ENCODE measurements around the gene NPL. TPM values are rescaled to one million over a fixed set of nuclear protein-coding genes. Genes with fewer than 3 reads are reported as not detected.

Gene NPL
- total RNA-seq, 1 experiment from 2014 or later, result 2.4 TPM

DNA sequence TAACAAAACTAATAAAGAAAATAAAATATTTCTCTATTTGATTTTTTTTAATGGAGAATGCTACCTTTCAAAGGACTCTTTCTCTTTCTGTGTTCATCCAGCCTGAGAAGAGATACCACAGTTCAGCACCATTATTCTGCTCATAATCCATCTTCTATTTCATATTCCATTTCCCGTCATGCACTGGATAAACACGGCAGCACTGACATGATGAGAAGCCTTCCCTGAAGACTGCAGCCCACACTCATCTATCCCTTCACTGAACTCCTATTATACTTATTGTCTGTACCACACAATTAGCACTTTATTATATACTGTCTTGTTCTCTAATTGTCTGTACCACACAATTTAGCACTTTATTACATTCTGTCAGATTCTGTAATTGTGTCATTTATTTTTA is 10.7 kb upstream of the NPL start:
- Histone ChIP-seq H2BK120ac (ENCODE audit: low read depth, low read length, poor library complexity, severe bottlenecking) (no peak overlapping the region), H2BK12ac (ENCODE audit: insufficient read length, low read depth, low read length) (no peak overlapping the region), H4K5ac (ENCODE audit: insufficient read length, low read depth, low read length) (no peak overlapping the region), H3K23ac (ENCODE audit: insufficient read length, low read depth, low read length) (no peak overlapping the region), H3K4me1 (ENCODE audit: insufficient read depth, low read length) (peaks cover 3% of the 10 kb centered on the region; the same call in 1 of the 2 replicates), H4K8ac (replicated peaks; ENCODE audit: insufficient read length, low read depth, low read length) (no peak overlapping the region), H2AK5ac (ENCODE audit: insufficient read length, low read length) (no peak overlapping the region), H2BK20ac (ENCODE audit: low read depth, low read length, poor library complexity, severe bottlenecking) (no peak overlapping the region), H3K9me3 (ENCODE audit: control insufficient read depth, low read depth, low read length) (no peaks in the 10 kb centered on the region), H3K23me2 (ENCODE audit: insufficient read length, low read depth, low read length, poor library complexity, severe bottlenecking) (no peaks in the 10 kb centered on the region), H3K27ac (ENCODE audit: insufficient read length, low read depth, low read length) (no peak overlapping the region), H3K27me3 (ENCODE audit: insufficient read depth, low read length) (no peaks in the 10 kb centered on the region), H2AFZ (ENCODE audit: low read length) (no peak overlapping the region), H2BK15ac (ENCODE audit: low read depth, low read length) (no peak overlapping the region), H3K9ac (ENCODE audit: extremely low read depth, insufficient read length, low read length) (no peak overlapping the region), H3K79me2 (ENCODE audit: insufficient read depth, low read length) (no peaks in the 10 kb centered on the region), H3T11ph (ENCODE audit: low read length) (no peak overlapping the region), H3K79me1 (ENCODE audit: insufficient read depth, low read depth, low read length, poor library complexity, severe bottlenecking) (no peaks in the 10 kb centered on the region), H3K18ac (ENCODE audit: insufficient read length, low read depth, low read length) (no peak overlapping the region), H2BK5ac (ENCODE audit: insufficient read length, low read length) (no peak overlapping the region), H3K14ac (ENCODE audit: insufficient read depth, low read length) (no peak overlapping the region), H3K4me2 (ENCODE audit: insufficient read depth, insufficient read length, low read length) (no peak overlapping the region), H3K4ac (ENCODE audit: low read depth, low read length) (no peak overlapping the region), H4K20me1 (ENCODE audit: control insufficient read depth, insufficient read depth, insufficient read length) (no peaks in the 10 kb centered on the region), H4K91ac (ENCODE audit: insufficient read length, low read depth, low read length) (no peak overlapping the region), H3K56ac (ENCODE audit: insufficient read length, low read depth, low read length) (no peak overlapping the region)
- DNase-seq, result no peak
- Mint-ChIP-seq H3K27me3 (ENCODE audit: low read depth) (no peaks in the 10 kb centered on the region; the same call in 1 of the 2 replicates), H3K27ac (no peak overlapping the region), H3K4me1 (peaks cover 20 to 21% of the 10 kb centered on the region in 2 experiments), H3K4me3 (no peak overlapping the region), H3K9me3 (no peaks in the 10 kb centered on the region), H3K36me3 (ENCODE audit: insufficient read depth in 1 of 3, low read depth in 3 of 3) (no peaks in the 10 kb centered on the region)
- no CpG with 5 or more reads among the region's 2 CpGs for WGBS (ENCODE audit: extremely low coverage, insufficient read length, low lambda C conversion rate)
- TF ChIP-seq, protein P1, sequence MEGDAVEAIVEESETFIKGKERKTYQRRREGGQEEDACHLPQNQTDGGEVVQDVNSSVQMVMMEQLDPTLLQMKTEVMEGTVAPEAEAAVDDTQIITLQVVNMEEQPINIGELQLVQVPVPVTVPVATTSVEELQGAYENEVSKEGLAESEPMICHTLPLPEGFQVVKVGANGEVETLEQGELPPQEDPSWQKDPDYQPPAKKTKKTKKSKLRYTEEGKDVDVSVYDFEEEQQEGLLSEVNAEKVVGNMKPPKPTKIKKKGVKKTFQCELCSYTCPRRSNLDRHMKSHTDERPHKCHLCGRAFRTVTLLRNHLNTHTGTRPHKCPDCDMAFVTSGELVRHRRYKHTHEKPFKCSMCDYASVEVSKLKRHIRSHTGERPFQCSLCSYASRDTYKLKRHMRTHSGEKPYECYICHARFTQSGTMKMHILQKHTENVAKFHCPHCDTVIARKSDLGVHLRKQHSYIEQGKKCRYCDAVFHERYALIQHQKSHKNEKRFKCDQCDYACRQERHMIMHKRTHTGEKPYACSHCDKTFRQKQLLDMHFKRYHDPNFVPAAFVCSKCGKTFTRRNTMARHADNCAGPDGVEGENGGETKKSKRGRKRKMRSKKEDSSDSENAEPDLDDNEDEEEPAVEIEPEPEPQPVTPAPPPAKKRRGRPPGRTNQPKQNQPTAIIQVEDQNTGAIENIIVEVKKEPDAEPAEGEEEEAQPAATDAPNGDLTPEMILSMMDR (conservative IDR thresholded peaks at IDR 0.05), result no peak
